ENCODE data around the gene THBS1. TPM values are rescaled to one million over a fixed set of nuclear protein-coding genes. Genes with fewer than 3 reads are reported as not detected.

Gene THBS1
- total RNA-seq, 1 donor from 2014 or later: 17.3 TPM

- DNase-seq (ENCODE audit: low read depth, low spot score): no peak
- Mint-ChIP-seq H3K4me1 (no peaks in the 10 kb centered on the region), H3K9me3 (no peaks in the 10 kb centered on the region), H3K36me3 (ENCODE audit: low read depth) (peaks cover 4% of the 10 kb centered on the region), H3K27me3 (ENCODE audit: low read depth) (no peaks in the 10 kb centered on the region), H3K27ac (ENCODE audit: unreplicated experiment) (no peak overlapping the region), H3K4me3 (no peak overlapping the region)
- TF ChIP-seq CTCF (conservative IDR thresholded peaks at IDR 0.05): no peak
Observed at GRCh38 chr15:39624806-39625205, 43.9 kb downstream of the THBS1 start.

GRCh38 chr15:39625451-39625850 lies 44.6 kb downstream of the THBS1 start:
- DNase-seq (ENCODE audit: low read depth, low spot score): no peak
- no peaks in the 10 kb centered on the region for H3K9me3 Mint-ChIP-seq
- no peaks in the 10 kb centered on the region for H3K4me1 Mint-ChIP-seq
- H3K27me3 Mint-ChIP-seq (ENCODE audit: low read depth): no peaks in the 10 kb centered on the region
- no peak for TF ChIP-seq CTCF (conservative IDR thresholded peaks at IDR 0.05)
- peak overlapping the region; percentile 27 for H3K27ac Mint-ChIP-seq (ENCODE audit: unreplicated experiment)
- no peak overlapping the region for H3K4me3 Mint-ChIP-seq
- H3K36me3 Mint-ChIP-seq (ENCODE audit: low read depth): peaks cover 4% of the 10 kb centered on the region

GRCh38 chr15:39625856-39626255 lies 45.0 kb downstream of the THBS1 start:
- Mint-ChIP-seq H3K4me1 (no peaks in the 10 kb centered on the region), H3K9me3 (no peaks in the 10 kb centered on the region), H3K27me3 (ENCODE audit: low read depth) (no peaks in the 10 kb centered on the region), H3K27ac (ENCODE audit: unreplicated experiment) (no peak overlapping the region), H3K4me3 (no peak overlapping the region), H3K36me3 (ENCODE audit: low read depth) (peaks cover 4% of the 10 kb centered on the region)
- TF ChIP-seq CTCF (conservative IDR thresholded peaks at IDR 0.05): no peak
- DNase-seq (ENCODE audit: low read depth, low spot score): no peak

GRCh38 chr15:39627451-39628143 lies 46.7 kb downstream of the THBS1 start:
- H3K27ac Mint-ChIP-seq (ENCODE audit: unreplicated experiment): no peak overlapping the region
- H3K36me3 Mint-ChIP-seq (ENCODE audit: low read depth): peaks cover 4% of the 10 kb centered on the region
- no peaks in the 10 kb centered on the region for H3K9me3 Mint-ChIP-seq
- no peak for DNase-seq (ENCODE audit: low read depth, low spot score)
- no peak overlapping the region for H3K4me3 Mint-ChIP-seq
- no peaks in the 10 kb centered on the region for H3K4me1 Mint-ChIP-seq
- TF ChIP-seq CTCF (conservative IDR thresholded peaks at IDR 0.05): no peak
- no peaks in the 10 kb centered on the region for H3K27me3 Mint-ChIP-seq (ENCODE audit: low read depth)

- no peaks in the 10 kb centered on the region for H3K4me1 Mint-ChIP-seq
- TF ChIP-seq CTCF (conservative IDR thresholded peaks at IDR 0.05): peak; percentile 26
- peaks cover 4% of the 10 kb centered on the region for H3K36me3 Mint-ChIP-seq (ENCODE audit: low read depth)
- H3K4me3 Mint-ChIP-seq: no peak overlapping the region
- H3K27ac Mint-ChIP-seq (ENCODE audit: unreplicated experiment): no peak overlapping the region
- no peak for DNase-seq (ENCODE audit: low read depth, low spot score)
- H3K9me3 Mint-ChIP-seq: no peaks in the 10 kb centered on the region
- no peaks in the 10 kb centered on the region for H3K27me3 Mint-ChIP-seq (ENCODE audit: low read depth)
Observed at GRCh38 chr15:39628144-39628508, 47.2 kb downstream of the THBS1 start.
